CD8-positive, alpha-beta memory T cell (primary cell): ENCODE data around the gene CHPF. TPM values are rescaled to one million over a fixed set of nuclear protein-coding genes. Genes with fewer than 3 reads are reported as not detected.

Source experiments
- CTCF ChIA-PET: fragments of 350-600 bp; sonication (Branson Sonifier 250); formaldehyde crosslinking; loops from one replicate; lab custom pipeline; 2021; ENCODE audit warnings: antibody characterized with exemption; lab: Charles Lee
- POLR2A ChIA-PET: fragments of 350-600 bp; sonication (Branson Sonifier 250); formaldehyde crosslinking; loops from one replicate; lab custom pipeline; 2021; ENCODE audit warnings: antibody characterized with exemption; lab: Charles Lee
- DNase-seq, 5 donors: peaks; one replicate each; pipeline versions ENCODE4 v3.0.0 to v3.0.0-alpha.2; 2020 to 2022; ENCODE audit warnings: mixed read lengths in 1 of 5
- H3K27ac ChIP-seq: one replicate; pipeline ENCODE4 v1.7.0; 2013; ENCODE audit warnings: low read depth, mild to moderate bottlenecking, low read length, moderate library complexity
- H3K27me3 ChIP-seq: 2 replicates; pipeline ENCODE4 v1.7.0; 2013; ENCODE audit warnings: low read length, mild to moderate bottlenecking; ENCODE audit not compliant: insufficient read depth, poor library complexity, severe bottlenecking
- H3K36me3 ChIP-seq: 2 replicates; pipeline ENCODE4 v1.7.0; 2013; ENCODE audit warnings: mild to moderate bottlenecking, low read length, moderate library complexity; ENCODE audit not compliant: insufficient read depth
- H3K4me1 ChIP-seq: 2 replicates; pipeline ENCODE4 v1.7.0; 2013; ENCODE audit warnings: mild to moderate bottlenecking, low read length, moderate library complexity; ENCODE audit not compliant: insufficient read depth
- H3K4me3 ChIP-seq: 2 replicates; pipeline ENCODE4 v1.7.0; 2013; ENCODE audit warnings: mild to moderate bottlenecking, low read length
- H3K9me3 ChIP-seq: 2 replicates; pipeline ENCODE4 v1.7.0; 2013; ENCODE audit warnings: mild to moderate bottlenecking, low read length
- H3K27ac Mint-ChIP-seq, 8 donors: one replicate each; pipeline ENCODE4 v1.8.0; 2020 to 2021; ENCODE audit warnings: mixed read lengths in 8 of 8, mild to moderate bottlenecking in 6 of 8, inconsistent platforms in 3 of 8, moderate library complexity in 3 of 8
- H3K27me3 Mint-ChIP-seq, 2 donors: one replicate each; pipeline ENCODE4 v1.8.0; 2020 to 2021; ENCODE audit warnings: mixed read lengths in 2 of 2, mild to moderate bottlenecking in 1 of 2, moderate library complexity in 1 of 2
- H3K36me3 Mint-ChIP-seq, 3 donors: one replicate each; pipeline ENCODE4 v1.8.0; 2020 to 2021; ENCODE audit warnings: mixed read lengths in 3 of 3, inconsistent platforms in 1 of 3, mild to moderate bottlenecking in 1 of 3
- H3K4me1 Mint-ChIP-seq, 3 donors: one replicate each; pipeline ENCODE4 v1.8.0; 2020 to 2021; ENCODE audit warnings: mixed read lengths in 3 of 3, inconsistent platforms in 1 of 3, mild to moderate bottlenecking in 1 of 3
- H3K4me3 Mint-ChIP-seq, 7 donors: one replicate each; pipeline ENCODE4 v1.8.0; 2020 to 2021; ENCODE audit warnings: mixed read lengths in 7 of 7, mild to moderate bottlenecking in 6 of 7, moderate library complexity in 4 of 7, inconsistent platforms in 2 of 7
- H3K9me3 Mint-ChIP-seq, 5 donors: one replicate each; pipeline ENCODE4 v1.8.0; 2020 to 2022; ENCODE audit warnings: mixed read lengths in 5 of 5, mild to moderate bottlenecking in 3 of 5, moderate library complexity in 2 of 5, inconsistent platforms in 1 of 5
- polyA plus RNA-seq: library from polyadenylated mRNA; unstranded; fragments of 300-500 nt; fragmentation: Illumina TruSeq; gene quantifications from one replicate; pipeline ENCODE4 v1.2.3, GENCODE V29; 2021
- total RNA-seq, 2 experiments: library from RNA; stranded (reverse); gene quantifications; one replicate each; pipeline ENCODE4 v1.2.3, GENCODE V29; 2021

Gene CHPF
- total and polyA plus RNA-seq, 3 experiments from 2014 or later, result 8.7 to 36.5 (median 32.9) TPM

- no peak overlapping the region for H3K4me3 Mint-ChIP-seq
- Histone ChIP-seq H3K4me1 (peaks cover 18% of the 10 kb centered on the region), H3K4me3 (no peak overlapping the region), H3K27ac (no peak overlapping the region), H3K27me3 (no peaks in the 10 kb centered on the region), H3K36me3 (no peaks in the 10 kb centered on the region), H3K9me3 (no peaks in the 10 kb centered on the region)
- peaks cover 13 to 20% (median 17%) of the 10 kb centered on the region in 3 donors for H3K4me1 Mint-ChIP-seq
- H3K9me3 Mint-ChIP-seq, result no peaks in the 10 kb centered on the region
- no peak for DNase-seq
- H3K36me3 Mint-ChIP-seq, result peaks cover 0 to 12% (median 2%) of the 10 kb centered on the region in 3 donors
- CTCF ChIA-PET, result interaction anchor here (0.8 to 6.7 kb wide), 4 partner anchors 7 to 43 kb away, joined by 3 to 44 read pairs (median 6); a partner anchor contains a TSS
- POLR2A ChIA-PET, result no interaction called here
- peaks cover 1 to 6% of the 10 kb centered on the region in 2 donors for H3K27me3 Mint-ChIP-seq
- H3K27ac Mint-ChIP-seq, result no peak overlapping the region
Observed at GRCh38 chr2:219538504-219538951, 5.1 kb downstream of the CHPF start.

DNA sequence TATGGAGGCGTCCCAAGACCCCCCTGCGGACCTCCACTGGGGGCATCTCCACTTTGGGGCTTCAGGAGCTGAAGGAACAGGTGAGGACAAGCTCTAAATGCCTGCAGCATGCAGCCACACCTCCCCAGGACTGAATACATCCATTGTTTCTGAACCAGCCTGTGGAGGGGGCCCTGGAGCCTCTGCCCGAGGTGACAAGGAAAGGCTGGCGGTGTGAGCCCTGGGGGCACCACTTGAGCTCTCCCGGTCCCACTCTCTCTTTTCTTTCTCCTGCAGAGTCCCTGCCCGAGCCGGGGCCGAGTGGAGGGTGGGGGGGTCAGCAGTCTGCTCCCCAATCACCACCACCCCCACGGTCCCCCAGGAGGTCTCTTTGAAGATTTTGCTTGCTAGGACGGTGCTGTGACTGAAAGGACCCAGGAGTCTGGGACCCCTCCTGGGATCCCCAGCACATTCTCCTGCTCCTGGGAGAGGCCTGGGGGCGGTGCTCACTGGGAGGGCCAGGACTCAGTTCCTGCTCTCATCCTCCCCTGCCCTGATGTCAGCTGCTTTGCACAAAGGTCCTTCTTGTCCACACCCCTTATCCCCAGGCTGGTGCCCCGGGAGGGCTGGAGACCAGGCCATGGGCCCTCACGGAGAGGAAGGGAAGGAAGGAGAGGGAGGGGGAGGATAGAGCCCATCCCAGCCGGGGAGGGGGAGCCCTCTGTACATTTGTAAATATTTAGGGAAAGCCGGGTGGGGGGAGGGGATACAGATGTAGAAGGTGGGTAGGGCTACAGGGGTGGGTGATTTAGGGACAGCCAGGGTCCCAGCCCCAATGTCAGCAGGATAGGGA is 5.7 kb downstream of the CHPF start:
- Histone ChIP-seq H3K9me3 (no peaks in the 10 kb centered on the region), H3K27ac (no peak overlapping the region), H3K36me3 (no peaks in the 10 kb centered on the region), H3K4me3 (no peak overlapping the region), H3K4me1 (peaks cover 17% of the 10 kb centered on the region), H3K27me3 (no peaks in the 10 kb centered on the region)
- no peak for DNase-seq
- Mint-ChIP-seq H3K4me1 (peaks cover 13 to 19% (median 16%) of the 10 kb centered on the region in 3 donors), H3K27ac (no peak overlapping the region), H3K9me3 (no peaks in the 10 kb centered on the region), H3K36me3 (peaks cover 0 to 12% (median 2%) of the 10 kb centered on the region in 3 donors), H3K27me3 (peaks cover 1 to 10% of the 10 kb centered on the region in 2 donors), H3K4me3 (no peak overlapping the region)
- ChIA-PET CTCF (interaction anchor here (2.1 to 6.7 kb wide), 2 partner anchors 7 to 42 kb away, joined by 8 to 44 read pairs; a partner anchor contains a TSS), POLR2A (no interaction called here)

GRCh38 chr2:219536967-219537366 is 6.6 kb downstream of the CHPF start:
- ChIA-PET POLR2A (no interaction called here), CTCF (interaction anchor here (2.1 kb wide), 1 partner anchor 41 kb away, joined by 8 read pairs; a partner anchor contains a TSS)
- Mint-ChIP-seq H3K36me3 (peaks cover 0 to 12% (median 2%) of the 10 kb centered on the region in 3 donors), H3K27ac (peak overlapping the region in 1 of 8 donors; percentile 32), H3K9me3 (no peaks in the 10 kb centered on the region), H3K27me3 (peaks cover 1 to 15% of the 10 kb centered on the region in 2 donors), H3K4me1 (peaks cover 5 to 10% (median 7%) of the 10 kb centered on the region in 3 donors), H3K4me3 (no peak overlapping the region)
- Histone ChIP-seq H3K9me3 (no peaks in the 10 kb centered on the region), H3K4me1 (peaks cover 8% of the 10 kb centered on the region), H3K36me3 (no peaks in the 10 kb centered on the region), H3K27me3 (no peaks in the 10 kb centered on the region), H3K27ac (no peak overlapping the region), H3K4me3 (no peak overlapping the region)
- DNase-seq, result no peak

GRCh38 chr2:219536425-219536824 is 7.2 kb downstream of the CHPF start:
- Mint-ChIP-seq H3K4me1 (peaks cover 4 to 5% (median 4%) of the 10 kb centered on the region in 3 donors), H3K27me3 (peaks cover 0 to 19% of the 10 kb centered on the region in 2 donors), H3K4me3 (no peak overlapping the region), H3K36me3 (peaks cover 0 to 12% (median under 1%) of the 10 kb centered on the region in 3 donors), H3K27ac (no peak overlapping the region), H3K9me3 (no peaks in the 10 kb centered on the region)
- no peak overlapping the region for H3K4me3 ChIP-seq
- peaks cover 3% of the 10 kb centered on the region for H3K4me1 ChIP-seq
- ChIA-PET POLR2A (no interaction called here), CTCF (interaction anchor here (2.1 kb wide), 1 partner anchor 41 kb away, joined by 8 read pairs; a partner anchor contains a TSS)
- no peak for DNase-seq
- H3K9me3 ChIP-seq, result no peaks in the 10 kb centered on the region
- no peaks in the 10 kb centered on the region for H3K27me3 ChIP-seq
- no peaks in the 10 kb centered on the region for H3K36me3 ChIP-seq
- no peak overlapping the region for H3K27ac ChIP-seq

GRCh38 chr2:219533930-219534661 is 9.5 kb downstream of the CHPF start:
- Mint-ChIP-seq H3K27me3 (peaks cover 9 to 42% of the 10 kb centered on the region in 2 donors), H3K4me3 (peak overlapping the region in 1 of 7 donors; percentile 51), H3K36me3 (peaks cover 0 to 3% (median 0%) of the 10 kb centered on the region in 3 donors), H3K27ac (peak overlapping the region in 1 of 8 donors; percentile 75), H3K4me1 (peaks cover 0 to 4% (median 0%) of the 10 kb centered on the region in 3 donors), H3K9me3 (no peaks in the 10 kb centered on the region)
- no peak overlapping the region for H3K4me3 ChIP-seq
- no peaks in the 10 kb centered on the region for H3K9me3 ChIP-seq
- H3K27me3 ChIP-seq, result peaks cover 16% of the 10 kb centered on the region
- ChIA-PET CTCF (interaction anchor here (0.7 to 6.0 kb wide), 2 partner anchors 7 to 58 kb away, joined by 3 to 44 read pairs; partner anchors contain the start of genes CHPF and TMEM198), POLR2A (interaction anchor here (0.5 kb wide), 1 partner anchor 142 kb away, joined by 3 read pairs; no protein-coding TSS in a partner anchor)
- no peaks in the 10 kb centered on the region for H3K36me3 ChIP-seq
- H3K27ac ChIP-seq, result no peak overlapping the region
- DNase-seq, result no peak
- H3K4me1 ChIP-seq, result peaks cover 4% of the 10 kb centered on the region

- H3K4me3 ChIP-seq, result no peak overlapping the region
- H3K27ac ChIP-seq, result no peak overlapping the region
- ChIA-PET POLR2A (no interaction called here), CTCF (interaction anchor here (0.8 to 7.4 kb wide), 7 partner anchors 9 to 130 kb away, joined by 3 to 102 read pairs (median 4); partner anchors contain the start of genes CHPF, GMPPA and TMEM198)
- Mint-ChIP-seq H3K27me3 (peaks cover 20 to 57% of the 10 kb centered on the region in 2 donors), H3K36me3 (no peaks in the 10 kb centered on the region), H3K27ac (no peak overlapping the region), H3K4me3 (no peak overlapping the region), H3K4me1 (peaks cover 0 to 4% (median 0%) of the 10 kb centered on the region in 3 donors), H3K9me3 (no peaks in the 10 kb centered on the region)
- no peaks in the 10 kb centered on the region for H3K9me3 ChIP-seq
- DNase-seq, result no peak
- peaks cover 16% of the 10 kb centered on the region for H3K27me3 ChIP-seq
- H3K36me3 ChIP-seq, result no peaks in the 10 kb centered on the region
- H3K4me1 ChIP-seq, result peaks cover 4% of the 10 kb centered on the region
Observed at GRCh38 chr2:219532378-219532649, 11.3 kb downstream of the CHPF start.

- no peak for DNase-seq
- no peaks in the 10 kb centered on the region for H3K9me3 Mint-ChIP-seq
- peaks cover 0 to 4% (median 0%) of the 10 kb centered on the region in 3 donors for H3K4me1 Mint-ChIP-seq
- H3K27me3 Mint-ChIP-seq, result peaks cover 20 to 62% of the 10 kb centered on the region in 2 donors
- Histone ChIP-seq H3K9me3 (no peaks in the 10 kb centered on the region), H3K4me1 (peaks cover 4% of the 10 kb centered on the region), H3K36me3 (no peaks in the 10 kb centered on the region), H3K4me3 (no peak overlapping the region), H3K27me3 (peaks cover 16% of the 10 kb centered on the region), H3K27ac (no peak overlapping the region)
- no peak overlapping the region for H3K4me3 Mint-ChIP-seq
- peak overlapping the region in 1 of 8 donors; percentile 69 for H3K27ac Mint-ChIP-seq
- ChIA-PET CTCF (interaction anchor here (0.8 to 7.4 kb wide), 14 partner anchors 10 to 550 kb away, joined by 3 to 102 read pairs (median 4); partner anchors contain the start of genes CHPF, GMPPA, STK11IP and TMEM198), POLR2A (no interaction called here)
- H3K36me3 Mint-ChIP-seq, result no peaks in the 10 kb centered on the region
Observed at GRCh38 chr2:219531639-219532377, 11.8 kb downstream of the CHPF start.
